ENCODE data around the gene NRXN3. TPM values are rescaled to one million over a fixed set of nuclear protein-coding genes. Genes with fewer than 3 reads are reported as not detected.
A peak's percentile ranks its signal among the peaks of the same experiment; 100 is the strongest.

NRXN3 gene
- total RNA-seq, 1 donor from 2014 or later = 18.0 TPM

- FAIRE-seq = no peak
- peak overlapping the region; percentile 24 for H3K27ac Mint-ChIP-seq (ENCODE audit: unreplicated experiment)
Measured at GRCh38 chr14:79332504-79333197, 1162.5 kb downstream of the NRXN3 start.

GRCh38 chr14:79333198-79333546, 1163.0 kb downstream of the NRXN3 start:
- Histone ChIP-seq H3K4me2 (ENCODE audit: low read length) (peak overlapping the region; percentile 52), H4K20me1 (ENCODE audit: insufficient read depth, low read length) (no peaks in the 10 kb centered on the region), H3K9ac (ENCODE audit: low read length) (no peak overlapping the region), H3K27ac (ENCODE audit: low read depth, low read length) (no peak overlapping the region), H3K36me3 (ENCODE audit: insufficient read depth, low read length) (no peaks in the 10 kb centered on the region), H3K79me2 (ENCODE audit: insufficient read depth, low read length) (no peaks in the 10 kb centered on the region), H3K4me3 (ENCODE audit: insufficient read depth, low read depth, low read length) (no peak overlapping the region), H3K27me3 (ENCODE audit: insufficient read depth, low read length) (no peaks in the 10 kb centered on the region), H3K4me1 (ENCODE audit: insufficient read depth, low read length) (peaks cover 13% of the 10 kb centered on the region), H3K9me3 (ENCODE audit: insufficient read depth, low read depth, low read length) (no peaks in the 10 kb centered on the region), H2AFZ (ENCODE audit: low read depth, low read length) (no peak overlapping the region)
- TF ChIP-seq EZH2 (IDR thresholded peaks at IDR 0.05; ENCODE audit: insufficient read depth, low read length) (no peak), CTCF (IDR thresholded peaks at IDR 0.05; ENCODE audit: insufficient read depth, low read depth, low read length) (no peak)
- Mint-ChIP-seq H3K27ac (ENCODE audit: unreplicated experiment) (no peak overlapping the region), H3K4me3 (ENCODE audit: unreplicated experiment) (peak overlapping the region; percentile 58), H3K36me3 (ENCODE audit: low read depth, unreplicated experiment) (no peaks in the 10 kb centered on the region), H3K4me1 (ENCODE audit: low read depth, unreplicated experiment) (peaks cover 36% of the 10 kb centered on the region), H3K27me3 (ENCODE audit: low read depth, unreplicated experiment) (no peaks in the 10 kb centered on the region), H3K9me3 (ENCODE audit: unreplicated experiment) (peaks cover 4% of the 10 kb centered on the region)
- DNase-seq (ENCODE audit: low read depth) (peak; percentile 12), FAIRE-seq (no peak)

More at GRCh38 chr14:79332504-79333197, 1162.5 kb downstream of the NRXN3 start:
- Histone ChIP-seq H3K27ac (ENCODE audit: low read depth, low read length) (no peak overlapping the region), H4K20me1 (ENCODE audit: insufficient read depth, low read length) (no peaks in the 10 kb centered on the region), H3K36me3 (ENCODE audit: insufficient read depth, low read length) (no peaks in the 10 kb centered on the region), H2AFZ (ENCODE audit: low read depth, low read length) (no peak overlapping the region), H3K4me3 (ENCODE audit: insufficient read depth, low read depth, low read length) (no peak overlapping the region), H3K4me2 (ENCODE audit: low read length) (peak overlapping the region; percentile 52), H3K27me3 (ENCODE audit: insufficient read depth, low read length) (no peaks in the 10 kb centered on the region), H3K9ac (ENCODE audit: low read length) (no peak overlapping the region), H3K9me3 (ENCODE audit: insufficient read depth, low read depth, low read length) (no peaks in the 10 kb centered on the region), H3K4me1 (ENCODE audit: insufficient read depth, low read length) (peaks cover 13% of the 10 kb centered on the region), H3K79me2 (ENCODE audit: insufficient read depth, low read length) (no peaks in the 10 kb centered on the region)
- peaks cover 4% of the 10 kb centered on the region for H3K9me3 Mint-ChIP-seq (ENCODE audit: unreplicated experiment)
- peaks cover 36% of the 10 kb centered on the region for H3K4me1 Mint-ChIP-seq (ENCODE audit: low read depth, unreplicated experiment)
- TF ChIP-seq CTCF (IDR thresholded peaks at IDR 0.05; ENCODE audit: insufficient read depth, low read depth, low read length) (no peak), EZH2 (IDR thresholded peaks at IDR 0.05; ENCODE audit: insufficient read depth, low read length) (no peak)
- H3K27me3 Mint-ChIP-seq (ENCODE audit: low read depth, unreplicated experiment) = no peaks in the 10 kb centered on the region
- DNase-seq (ENCODE audit: low read depth) = peak; percentile 20
- H3K4me3 Mint-ChIP-seq (ENCODE audit: unreplicated experiment) = peak overlapping the region; percentile 58
- no peaks in the 10 kb centered on the region for H3K36me3 Mint-ChIP-seq (ENCODE audit: low read depth, unreplicated experiment)

GRCh38 chr14:79334272-79334671, 1164.1 kb downstream of the NRXN3 start:
- peaks cover 4% of the 10 kb centered on the region for H3K9me3 Mint-ChIP-seq (ENCODE audit: unreplicated experiment)
- H3K4me1 Mint-ChIP-seq (ENCODE audit: low read depth, unreplicated experiment) = peaks cover 30% of the 10 kb centered on the region
- no peak overlapping the region for H3K27ac Mint-ChIP-seq (ENCODE audit: unreplicated experiment)
- DNase-seq (ENCODE audit: low read depth) = no peak
- no peak overlapping the region for H3K4me3 Mint-ChIP-seq (ENCODE audit: unreplicated experiment)
- Histone ChIP-seq H3K79me2 (ENCODE audit: insufficient read depth, low read length) (no peaks in the 10 kb centered on the region), H3K9me3 (ENCODE audit: insufficient read depth, low read depth, low read length) (no peaks in the 10 kb centered on the region), H3K4me1 (ENCODE audit: insufficient read depth, low read length) (peaks cover 13% of the 10 kb centered on the region), H3K27me3 (ENCODE audit: insufficient read depth, low read length) (no peaks in the 10 kb centered on the region), H3K4me3 (ENCODE audit: insufficient read depth, low read depth, low read length) (no peak overlapping the region), H3K9ac (ENCODE audit: low read length) (no peak overlapping the region), H3K36me3 (ENCODE audit: insufficient read depth, low read length) (no peaks in the 10 kb centered on the region), H3K4me2 (ENCODE audit: low read length) (no peak overlapping the region), H3K27ac (ENCODE audit: low read depth, low read length) (no peak overlapping the region), H2AFZ (ENCODE audit: low read depth, low read length) (no peak overlapping the region), H4K20me1 (ENCODE audit: insufficient read depth, low read length) (no peaks in the 10 kb centered on the region)
- no peaks in the 10 kb centered on the region for H3K36me3 Mint-ChIP-seq (ENCODE audit: low read depth, unreplicated experiment)
- no peaks in the 10 kb centered on the region for H3K27me3 Mint-ChIP-seq (ENCODE audit: low read depth, unreplicated experiment)
- no peak for FAIRE-seq
- TF ChIP-seq CTCF (IDR thresholded peaks at IDR 0.05; ENCODE audit: insufficient read depth, low read depth, low read length) (no peak), EZH2 (IDR thresholded peaks at IDR 0.05; ENCODE audit: insufficient read depth, low read length) (no peak)

Data from astrocyte (in vitro differentiated cells and primary cell).